Measurements from ENCODE around the gene PRRT1B.

PRRT1B gene

DNA sequence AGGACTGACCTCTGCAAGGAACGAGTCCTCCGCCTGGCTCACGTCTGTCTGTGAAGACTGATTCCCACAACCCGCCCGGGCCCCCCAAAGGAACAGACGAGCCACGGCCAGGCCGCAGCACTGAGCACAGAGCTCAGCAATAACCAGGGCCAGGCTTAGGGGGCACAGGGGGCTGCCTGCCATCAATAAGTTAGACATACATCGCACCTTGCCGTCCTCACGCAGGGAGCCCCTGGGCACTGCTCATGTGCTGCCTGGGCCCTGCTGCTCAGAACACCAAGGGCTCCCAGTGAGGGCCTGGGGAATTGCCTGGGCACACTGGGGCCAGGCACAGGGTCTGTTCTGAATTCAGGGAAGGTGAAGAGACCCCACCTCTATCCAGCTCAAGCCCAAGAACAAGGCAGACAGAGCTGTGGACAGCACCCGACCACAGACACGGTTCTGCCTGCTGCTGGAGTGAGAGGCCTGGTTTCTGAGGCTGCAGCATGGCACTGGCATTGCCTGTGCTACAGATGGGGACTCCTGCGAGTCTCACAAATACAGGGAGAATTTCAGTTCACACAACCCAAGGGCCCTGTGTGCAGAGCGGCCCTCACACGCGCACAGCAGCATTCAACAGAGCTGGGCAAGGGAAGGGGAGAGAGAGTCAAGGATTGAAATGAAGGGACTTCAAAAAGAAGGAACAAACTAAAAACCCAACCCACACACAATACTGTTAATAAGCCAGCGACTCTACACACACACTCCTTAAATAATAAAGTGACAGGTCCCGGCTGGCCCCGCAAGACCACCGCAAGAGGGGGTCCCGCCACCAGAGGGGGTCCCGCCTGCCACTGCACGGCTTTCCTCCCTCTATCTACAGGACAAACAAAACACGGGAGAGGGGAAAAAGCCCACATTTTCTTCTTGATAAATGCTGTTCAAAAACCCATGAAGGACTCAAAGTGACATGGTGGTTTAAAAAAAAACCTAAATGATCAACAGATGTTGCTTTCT is 32.0 kb downstream of the PRRT1B start:
- TF ChIP-seq, protein P1, sequence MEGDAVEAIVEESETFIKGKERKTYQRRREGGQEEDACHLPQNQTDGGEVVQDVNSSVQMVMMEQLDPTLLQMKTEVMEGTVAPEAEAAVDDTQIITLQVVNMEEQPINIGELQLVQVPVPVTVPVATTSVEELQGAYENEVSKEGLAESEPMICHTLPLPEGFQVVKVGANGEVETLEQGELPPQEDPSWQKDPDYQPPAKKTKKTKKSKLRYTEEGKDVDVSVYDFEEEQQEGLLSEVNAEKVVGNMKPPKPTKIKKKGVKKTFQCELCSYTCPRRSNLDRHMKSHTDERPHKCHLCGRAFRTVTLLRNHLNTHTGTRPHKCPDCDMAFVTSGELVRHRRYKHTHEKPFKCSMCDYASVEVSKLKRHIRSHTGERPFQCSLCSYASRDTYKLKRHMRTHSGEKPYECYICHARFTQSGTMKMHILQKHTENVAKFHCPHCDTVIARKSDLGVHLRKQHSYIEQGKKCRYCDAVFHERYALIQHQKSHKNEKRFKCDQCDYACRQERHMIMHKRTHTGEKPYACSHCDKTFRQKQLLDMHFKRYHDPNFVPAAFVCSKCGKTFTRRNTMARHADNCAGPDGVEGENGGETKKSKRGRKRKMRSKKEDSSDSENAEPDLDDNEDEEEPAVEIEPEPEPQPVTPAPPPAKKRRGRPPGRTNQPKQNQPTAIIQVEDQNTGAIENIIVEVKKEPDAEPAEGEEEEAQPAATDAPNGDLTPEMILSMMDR (IDR thresholded peaks at IDR 0.05; ENCODE audit: low read depth, low read length, missing control alignments): no peak
- H3K4me3 ChIP-seq (ENCODE audit: low read depth, low read length): no peak overlapping the region
- no peak for DNase-seq (ENCODE audit: low read depth)

DNA sequence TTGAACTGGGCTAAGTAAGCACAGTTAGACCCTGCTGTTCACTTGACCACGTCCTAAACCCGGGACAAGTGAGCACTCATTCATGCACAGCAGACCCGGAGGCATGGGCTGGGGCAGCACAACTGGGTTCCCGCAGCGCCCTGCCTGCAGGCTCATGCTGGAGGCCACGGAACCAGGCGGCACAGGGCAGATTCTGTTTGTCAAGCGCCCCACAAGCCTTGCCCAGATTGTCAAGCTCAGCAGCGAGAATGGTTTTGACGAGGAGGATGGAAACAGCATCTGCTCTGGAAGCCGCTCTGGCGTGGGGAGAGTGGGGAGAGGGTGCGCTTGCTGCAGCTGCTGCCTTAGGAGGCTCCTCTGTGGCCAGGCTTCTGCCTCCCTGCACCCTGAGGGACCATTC is 32.7 kb downstream of the PRRT1B start:
- no peak overlapping the region for H3K4me3 ChIP-seq (ENCODE audit: low read depth, low read length)
- TF ChIP-seq, protein P1 (IDR thresholded peaks at IDR 0.05; ENCODE audit: low read depth, low read length, missing control alignments): no peak
- no peak for DNase-seq (ENCODE audit: low read depth)

DNA sequence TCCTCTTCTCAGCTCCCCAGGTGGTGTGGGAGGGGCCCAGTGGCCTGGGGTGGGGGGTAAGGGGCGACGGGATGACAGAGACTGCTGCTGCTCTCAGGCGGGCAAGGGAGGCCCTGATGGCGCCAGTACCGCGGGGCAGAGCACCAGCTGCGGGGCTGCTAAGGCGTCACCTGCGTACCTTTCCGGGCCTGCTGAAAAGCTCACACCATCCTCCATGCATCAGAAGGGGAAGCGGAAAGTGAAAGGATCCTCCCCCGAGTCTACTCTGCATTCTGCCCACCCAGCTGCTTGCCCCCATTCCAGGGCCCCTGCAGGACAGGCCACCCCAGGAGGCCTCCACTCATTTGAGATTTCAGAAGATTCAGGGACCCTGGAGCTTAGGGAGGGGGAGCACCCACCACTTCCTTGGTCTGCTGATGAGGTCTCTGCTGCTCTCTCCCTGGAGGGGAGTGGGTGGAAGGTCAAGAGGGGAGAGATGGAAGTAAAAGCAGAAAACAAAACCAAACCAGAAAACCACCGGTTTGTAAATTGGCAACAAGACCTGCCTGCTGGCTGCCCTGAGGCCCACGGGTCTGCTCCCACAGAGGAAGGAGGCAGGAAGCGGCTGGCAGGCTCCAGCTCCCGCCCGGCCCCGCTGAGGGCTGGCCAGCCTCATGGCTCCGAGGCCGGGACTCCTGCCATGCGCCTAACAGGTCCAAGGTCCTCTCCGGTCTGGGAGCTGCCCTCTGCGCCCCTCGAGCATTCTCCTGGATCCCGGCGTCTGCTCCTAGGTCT is 33.6 kb downstream of the PRRT1B start:
- TF ChIP-seq, protein P1 (IDR thresholded peaks at IDR 0.05; ENCODE audit: low read depth, low read length, missing control alignments): no peak
- no peak overlapping the region for H3K4me3 ChIP-seq (ENCODE audit: low read depth, low read length)
- DNase-seq (ENCODE audit: low read depth): peak; percentile 25

DNA sequence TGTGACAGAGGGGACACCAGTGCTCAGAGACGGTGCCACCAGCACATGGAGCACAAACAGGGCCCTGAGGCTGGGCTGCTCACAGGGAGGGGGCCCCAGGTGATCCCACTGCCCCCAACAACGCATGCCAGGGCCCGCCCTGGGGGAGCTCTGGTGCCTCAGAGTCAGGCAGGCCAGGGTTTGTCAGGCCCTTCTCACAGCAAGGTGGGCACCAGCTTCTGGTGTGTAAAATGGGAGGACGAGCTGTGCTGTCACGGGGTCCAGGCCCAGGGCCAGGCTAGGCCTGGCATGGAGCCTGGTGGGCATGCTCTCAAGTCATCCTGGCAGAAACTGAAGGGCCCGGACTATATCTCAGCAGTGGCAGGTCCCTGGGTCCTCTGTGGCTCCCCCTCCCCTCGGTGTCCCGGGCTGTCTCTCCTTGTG is 34.5 kb downstream of the PRRT1B start:
- TF ChIP-seq, protein P1 (IDR thresholded peaks at IDR 0.05; ENCODE audit: low read depth, low read length, missing control alignments): no peak
- DNase-seq (ENCODE audit: low read depth): no peak
- no peak overlapping the region for H3K4me3 ChIP-seq (ENCODE audit: low read depth, low read length)

DNA sequence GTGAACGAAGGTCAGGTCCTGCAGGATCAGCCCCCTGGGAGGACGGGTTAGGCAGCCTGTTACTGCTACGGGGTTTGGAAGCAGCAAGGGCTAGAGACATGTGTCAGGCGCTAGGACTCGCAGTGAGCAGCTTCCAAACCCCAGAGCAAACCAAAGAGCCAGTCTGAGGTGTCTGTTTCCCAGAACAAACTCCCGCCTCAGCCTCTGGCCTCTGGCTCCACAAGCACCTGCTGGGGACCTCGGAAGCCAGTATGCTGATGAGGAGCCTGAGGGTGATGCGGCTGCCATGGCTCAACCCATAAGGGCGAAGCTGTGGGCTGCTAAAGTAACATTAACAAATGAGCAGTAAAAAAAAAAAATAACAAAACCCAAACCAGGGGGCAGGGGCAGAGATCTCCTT is 35.0 kb downstream of the PRRT1B start:
- DNase-seq (ENCODE audit: low read depth): no peak
- H3K4me3 ChIP-seq (ENCODE audit: low read depth, low read length): no peak overlapping the region
- TF ChIP-seq, protein P1 (IDR thresholded peaks at IDR 0.05; ENCODE audit: low read depth, low read length, missing control alignments): no peak

DNA sequence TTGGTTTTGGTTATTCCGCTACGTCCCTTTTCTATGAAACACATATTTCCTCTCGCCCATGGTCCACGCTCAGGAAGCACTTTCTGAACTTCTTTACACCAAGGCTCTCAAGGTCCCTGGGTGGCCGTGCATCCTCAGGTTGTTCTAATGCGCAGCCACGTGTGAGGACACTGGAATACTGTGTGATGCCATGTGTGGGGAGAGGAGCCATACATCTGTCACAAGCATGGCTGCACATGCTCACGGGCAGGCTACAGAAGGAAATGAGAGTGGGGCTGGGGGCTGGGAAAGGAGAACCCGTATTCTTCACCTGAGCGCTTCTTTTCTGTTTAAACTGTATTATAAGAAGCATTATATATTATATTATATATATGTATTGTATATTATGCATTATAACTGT is 36.7 kb downstream of the PRRT1B start:
- DNase-seq (ENCODE audit: low read depth): no peak
- no peak overlapping the region for H3K4me3 ChIP-seq (ENCODE audit: low read depth, low read length)
- TF ChIP-seq, protein P1 (IDR thresholded peaks at IDR 0.05; ENCODE audit: low read depth, low read length, missing control alignments): no peak

Data from GM12864 (cell line).